ENCODE results near the gene ENO4.

ENO4 gene

DNA sequence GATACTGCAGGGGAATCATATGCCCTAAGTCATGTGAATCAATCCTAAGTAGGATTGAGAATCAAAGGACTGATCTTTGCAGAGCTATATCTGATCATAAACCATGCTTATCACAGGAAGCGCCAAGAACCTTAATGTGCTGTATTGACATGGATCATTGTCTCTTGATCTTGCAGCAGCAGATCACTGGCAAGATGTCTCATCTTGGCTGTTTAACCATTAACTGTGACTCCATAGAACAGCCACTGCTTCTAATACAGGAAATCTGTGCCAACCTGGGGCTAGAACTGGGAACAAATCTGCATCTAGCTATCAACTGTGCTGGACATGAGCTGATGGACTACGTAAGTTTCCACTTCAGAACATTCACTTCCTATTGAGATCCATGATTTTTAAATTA is 21.6 kb downstream of the ENO4 start:
- DNase-seq: no peak

- no peak for DNase-seq
Observed at GRCh38 chr10:116873134-116873533, 23.8 kb downstream of the ENO4 start.

- no peak for DNase-seq
Observed at GRCh38 chr10:116875897-116876296, 26.6 kb downstream of the ENO4 start.

- DNase-seq: no peak
Observed at GRCh38 chr10:116877391-116877790, 28.1 kb downstream of the ENO4 start.

- no peak for DNase-seq
Observed at GRCh38 chr10:116878123-116878522, 28.8 kb downstream of the ENO4 start.

DNA sequence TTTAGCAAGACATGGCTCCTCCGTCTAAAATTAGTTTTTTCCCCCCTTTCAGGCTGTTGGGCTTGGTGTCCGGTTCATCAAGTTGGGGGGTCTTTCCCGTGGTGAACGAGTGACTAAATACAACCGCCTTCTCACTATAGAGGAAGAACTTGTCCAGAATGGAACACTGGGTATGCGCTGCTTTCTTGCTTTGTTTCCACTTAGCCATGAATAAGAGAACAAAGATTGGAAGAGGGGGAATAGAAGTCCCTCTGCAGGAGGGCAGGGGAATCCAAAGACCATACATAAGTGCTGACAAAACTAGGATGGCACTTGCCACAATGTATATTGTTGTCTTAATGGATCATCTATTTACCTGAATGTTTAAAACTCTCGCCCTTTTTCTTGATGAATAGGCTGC is 30.5 kb downstream of the ENO4 start:
- no peak for DNase-seq

DNA sequence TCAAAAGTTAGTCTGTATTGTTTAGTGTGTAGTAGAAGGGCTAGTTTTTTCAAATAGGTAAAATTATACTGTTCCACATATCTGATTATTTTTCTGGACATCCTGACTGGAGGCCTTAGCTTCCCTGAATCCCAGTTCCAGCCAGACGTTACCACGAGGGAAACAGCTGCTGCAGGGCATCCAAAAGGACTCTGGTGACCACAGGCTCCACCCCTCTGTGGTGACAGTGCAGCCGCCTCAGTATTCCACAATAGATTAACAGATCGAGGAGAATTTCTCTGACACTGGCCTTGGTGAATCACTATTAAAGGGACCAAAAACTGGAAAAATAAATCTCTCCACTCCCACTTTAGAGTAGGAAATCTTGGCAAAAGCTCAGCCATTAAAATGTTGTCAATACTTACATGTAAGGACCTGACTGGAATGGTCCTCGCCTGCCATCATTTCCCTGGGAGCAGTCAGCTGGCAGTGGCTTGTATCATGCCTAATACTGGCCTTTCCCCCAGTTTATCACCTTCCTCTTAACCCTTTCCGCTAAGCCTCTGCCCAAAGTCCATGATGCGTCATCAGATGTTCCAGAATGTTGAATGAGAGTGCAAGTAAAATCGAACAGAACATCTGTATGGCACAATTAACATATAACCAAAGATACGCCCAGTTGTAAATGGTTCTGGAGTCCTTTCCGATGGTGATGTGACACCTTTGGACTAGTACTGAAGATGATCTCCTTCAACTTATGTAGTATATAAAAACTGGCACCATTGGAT is 31.6 kb downstream of the ENO4 start:
- DNase-seq: peak; percentile 29

DNA sequence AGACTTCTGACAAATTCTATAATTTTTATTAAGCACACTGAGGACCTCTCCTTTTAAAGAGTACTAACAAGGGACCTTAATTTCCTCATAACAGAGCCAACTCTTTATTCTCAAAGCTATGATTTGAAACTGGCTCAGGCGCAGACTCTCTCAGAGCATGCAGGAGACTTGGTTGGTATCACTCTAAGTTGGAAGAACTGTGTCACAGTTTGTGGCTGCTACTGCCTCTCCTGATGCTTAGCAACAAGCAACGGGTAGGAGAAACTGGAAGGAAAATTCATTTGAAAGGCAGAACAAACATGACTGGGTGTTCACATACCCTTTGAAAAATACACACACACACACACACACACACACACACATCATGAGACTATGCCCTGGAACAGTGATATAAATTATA is 33.3 kb downstream of the ENO4 start:
- no peak for DNase-seq

DNA sequence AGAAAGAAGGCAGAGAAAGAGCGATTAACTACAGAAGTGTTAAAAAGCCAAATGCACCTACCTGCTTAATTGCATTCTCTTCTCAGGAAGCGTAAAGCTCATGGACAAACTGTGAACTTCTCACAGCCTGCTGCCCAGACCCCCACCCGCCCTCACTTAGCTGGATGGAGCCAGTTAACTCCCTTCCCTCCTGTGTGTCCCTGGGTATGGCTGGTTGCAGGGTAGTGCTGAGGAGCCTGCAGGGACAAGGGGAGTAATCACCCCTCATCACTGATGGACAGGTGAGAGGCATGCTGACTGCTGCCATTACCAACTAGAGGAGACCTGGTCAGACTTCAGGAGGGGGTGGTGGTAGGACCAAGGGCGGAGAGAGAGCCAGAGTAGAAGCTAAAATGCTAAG is 37.5 kb downstream of the ENO4 start:
- no peak for DNase-seq

GRCh38 chr10:116888380-116889055 is 39.2 kb downstream of the ENO4 start:
- no peak for DNase-seq

DNA sequence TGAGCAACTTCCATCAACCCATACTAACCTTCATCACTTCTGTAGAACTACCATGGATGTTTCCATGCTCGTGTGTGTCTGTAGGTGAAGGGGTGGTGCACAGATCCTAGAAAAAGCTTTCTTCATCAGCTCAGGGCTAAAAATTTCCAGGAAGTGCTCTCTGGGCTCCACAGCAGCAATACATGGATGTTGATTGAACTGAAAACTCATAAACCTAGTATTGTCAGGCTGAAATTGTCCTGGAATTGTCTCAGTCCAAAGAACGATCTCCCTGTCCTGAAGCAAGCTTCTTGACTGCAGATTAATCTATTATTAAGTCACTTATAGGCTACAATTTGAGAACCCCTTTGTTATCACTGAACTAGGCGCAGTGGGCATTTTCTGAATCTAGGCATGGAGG is 39.8 kb downstream of the ENO4 start:
- no peak for DNase-seq

DNA sequence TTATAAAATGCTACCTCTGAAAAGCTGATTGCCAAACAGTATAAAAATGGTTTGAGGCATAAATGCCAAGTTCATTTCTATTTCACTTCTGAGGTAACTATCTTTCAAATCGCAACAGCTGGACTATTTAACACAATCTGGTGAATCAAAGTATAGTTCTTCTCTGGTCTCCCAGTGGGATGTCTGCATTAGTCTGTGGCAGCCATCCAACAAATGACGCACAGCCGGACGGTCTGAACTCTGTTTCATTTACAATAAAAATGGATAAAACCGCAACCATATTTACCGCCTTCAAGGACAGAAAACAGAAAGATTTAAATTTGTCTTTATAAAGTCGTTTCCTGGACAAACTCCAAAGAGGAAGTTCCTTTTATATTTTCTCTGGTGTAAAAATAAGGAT is 41.9 kb downstream of the ENO4 start:
- DNase-seq: peak; percentile 17

DNA sequence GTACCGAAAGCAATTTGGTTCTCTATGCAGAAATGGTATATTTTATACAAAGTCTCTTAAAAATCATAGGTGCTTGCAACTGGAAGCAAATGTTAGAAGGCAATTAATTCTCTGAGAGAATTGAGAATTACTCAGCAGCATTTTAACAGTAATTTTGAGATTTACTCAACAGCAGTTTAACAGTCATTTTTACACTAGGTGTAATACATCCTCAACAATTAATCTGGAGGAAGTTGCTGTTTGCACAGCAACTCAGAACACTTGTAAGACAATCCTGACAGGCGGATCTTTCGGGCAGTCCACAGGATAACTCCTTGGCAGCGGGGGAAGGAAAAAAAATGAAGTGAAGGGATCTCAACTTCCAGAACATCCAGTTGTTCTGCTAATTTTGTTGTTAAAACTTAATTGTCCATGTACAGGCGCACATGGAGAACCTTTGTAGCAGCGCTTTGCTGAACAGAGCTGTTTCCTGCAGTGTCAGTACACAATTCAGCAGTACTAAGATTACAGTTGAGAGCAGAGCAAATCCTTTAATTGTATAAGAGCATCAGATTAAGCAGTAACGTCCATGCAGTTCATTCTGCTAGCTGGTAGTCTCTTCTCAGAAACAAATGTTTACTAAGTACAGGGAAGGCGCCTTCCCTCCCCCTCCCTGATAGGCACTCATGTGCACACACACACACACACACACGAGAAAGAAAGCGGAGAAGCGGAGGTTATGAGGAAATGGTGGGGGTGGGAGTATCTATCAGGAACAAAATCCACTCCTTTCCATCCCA is 43.8 kb downstream of the ENO4 start:
- DNase-seq: no peak

- no peak for DNase-seq
Observed at GRCh38 chr10:116893686-116894037, 44.4 kb downstream of the ENO4 start.

DNA sequence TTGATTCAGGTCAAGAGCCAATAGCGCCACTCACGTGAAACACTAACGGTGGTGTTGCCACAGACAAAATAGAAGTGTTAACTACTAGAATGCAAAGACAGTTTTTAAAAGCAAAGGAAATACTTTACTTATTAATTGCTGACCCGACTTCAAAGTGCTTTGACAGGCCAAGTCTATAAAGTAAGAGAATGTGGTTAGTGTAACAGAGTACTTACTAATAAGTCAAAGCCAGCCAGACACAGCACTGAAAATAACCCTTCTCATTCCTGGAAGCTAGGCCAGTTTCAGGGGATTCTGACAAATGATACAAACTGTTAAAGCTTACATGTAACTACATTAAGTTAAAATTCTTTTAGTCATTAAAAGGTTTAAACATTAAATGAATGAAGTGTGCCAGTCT is 50.3 kb downstream of the ENO4 start:
- DNase-seq: no peak

DNA sequence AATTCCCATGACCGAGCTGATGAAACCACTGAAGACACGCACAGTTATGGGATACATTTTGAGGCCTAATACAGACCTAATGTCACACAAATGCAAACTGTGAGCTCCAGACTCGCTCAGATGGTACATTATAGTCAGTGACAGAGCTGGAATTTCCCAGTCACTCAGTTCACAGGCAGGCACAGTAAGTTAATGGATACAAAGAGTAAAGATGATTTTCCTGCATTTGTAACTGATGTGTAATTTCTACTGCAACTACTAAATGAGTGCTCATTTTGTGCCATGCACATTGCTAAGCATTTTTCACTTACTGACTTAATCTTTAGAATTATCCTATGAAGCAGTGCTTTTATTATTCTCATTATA is 56.5 kb downstream of the ENO4 start:
- no peak for DNase-seq

DNA sequence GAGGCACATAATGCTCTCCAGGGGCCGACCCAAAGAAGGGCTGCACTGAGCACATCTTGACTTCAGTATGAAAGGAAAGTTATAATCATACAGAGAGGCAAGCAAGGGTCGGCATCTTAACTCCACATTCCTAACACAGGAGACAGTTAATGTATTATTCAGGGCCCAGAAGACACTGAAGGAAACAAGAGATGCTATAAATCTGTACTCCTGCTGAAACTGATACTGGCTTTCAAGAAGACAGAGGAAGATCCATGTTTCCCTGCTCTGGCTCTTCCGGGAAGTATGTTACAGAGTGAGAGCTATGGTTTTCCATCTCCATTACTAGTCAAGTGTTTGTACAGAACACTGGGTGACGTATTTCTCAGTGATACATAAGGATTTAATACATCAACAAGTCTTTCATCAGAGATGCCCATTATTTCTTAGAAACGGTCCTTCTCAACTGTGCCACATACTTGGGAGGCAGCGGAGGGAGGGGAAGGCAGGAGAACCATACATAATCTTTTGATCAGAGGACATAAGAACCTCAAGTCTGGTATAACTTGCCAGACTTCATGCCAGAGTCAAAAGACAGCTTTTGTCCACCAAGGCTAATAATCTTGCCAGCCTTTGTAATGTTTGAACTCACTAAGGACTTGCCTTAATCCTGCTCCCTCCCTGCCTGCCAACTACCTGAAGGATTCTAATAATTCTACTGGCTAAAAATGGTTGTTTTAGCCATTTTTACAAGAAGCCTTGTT is 58.1 kb downstream of the ENO4 start:
- no peak for DNase-seq

GRCh38 chr10:116909307-116909706 is 60.0 kb downstream of the ENO4 start:
- DNase-seq: no peak

GRCh38 chr10:116910910-116911309 is 61.6 kb downstream of the ENO4 start:
- DNase-seq: no peak

DNA sequence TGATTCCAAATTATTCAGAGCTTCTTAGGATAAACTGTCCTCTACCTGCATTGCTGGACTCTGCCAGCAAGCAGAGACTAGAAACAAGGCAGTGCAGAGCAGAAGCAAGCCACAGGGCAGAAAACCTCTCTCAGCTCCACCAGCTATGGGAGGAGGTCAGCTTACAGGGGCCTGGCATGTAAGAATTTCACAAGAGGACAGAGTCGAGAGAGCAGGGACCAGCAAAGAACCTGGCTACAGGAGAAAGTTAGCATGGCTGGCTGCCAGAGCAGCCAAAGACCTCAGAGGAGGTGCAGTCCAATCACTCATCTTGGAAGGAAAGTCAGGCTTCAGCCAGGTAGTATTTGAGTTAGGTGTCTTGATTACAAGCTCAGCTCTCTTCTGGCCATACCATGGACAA is 62.9 kb downstream of the ENO4 start:
- DNase-seq: no peak

GRCh38 chr10:116913695-116914094 is 64.4 kb downstream of the ENO4 start:
- no peak for DNase-seq

DNA sequence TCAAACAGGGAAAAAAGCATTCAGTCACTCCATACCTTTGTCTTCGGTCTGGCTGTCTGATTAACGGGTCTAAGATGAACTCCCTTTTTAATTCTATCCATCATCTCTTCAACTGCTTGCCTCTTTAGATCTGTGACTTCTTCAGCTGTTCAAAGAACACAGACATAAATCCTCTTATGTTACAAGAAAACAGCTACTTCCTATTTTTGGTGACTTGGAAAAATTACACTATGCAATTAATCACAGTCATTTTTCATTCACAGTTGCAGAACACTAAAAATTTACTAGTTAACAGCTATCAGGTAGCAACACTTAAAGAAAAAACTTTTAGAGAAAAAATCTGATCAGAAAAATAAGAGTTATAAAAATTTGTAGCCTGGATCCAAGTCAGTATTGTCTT is 66.0 kb downstream of the ENO4 start:
- no peak for DNase-seq

DNA sequence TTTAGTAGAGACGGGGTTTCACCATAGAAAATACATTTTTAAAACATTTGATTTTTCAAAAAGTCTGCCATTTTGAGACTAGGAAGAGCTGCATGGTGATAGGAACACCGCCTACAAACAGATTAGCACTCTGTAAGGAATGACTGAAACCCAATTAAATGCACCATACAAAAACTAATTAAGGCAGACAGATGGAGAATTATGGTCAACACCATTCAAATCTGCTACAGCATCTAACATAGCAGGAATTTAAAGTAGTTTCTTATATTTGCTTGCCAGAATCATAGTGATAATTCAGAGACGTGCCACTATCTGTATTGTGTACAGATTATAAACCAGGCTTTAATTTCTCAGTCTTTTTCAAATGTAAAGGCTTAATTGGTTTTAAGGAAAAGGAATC is 68.2 kb downstream of the ENO4 start:
- no peak for DNase-seq
